ENCODE measurements around the gene TCF7L1. TPM values are rescaled to one million over a fixed set of nuclear protein-coding genes. Genes with fewer than 3 reads are reported as not detected.

Gene TCF7L1
- total and polyA plus RNA-seq, 2 of the 13 experiments (the other 11 are each of a cell fraction or from before 2014, with no cell fraction given): 0.04 to 0.15 TPM

- TF ChIP-seq CTCF (CRISPR knock-in tag; IDR thresholded peaks at IDR 0.05) (peak; percentile 30), SRY (CRISPR knock-in tag; IDR thresholded peaks at IDR 0.05) (no peak), SRSF1 (optimal IDR thresholded peaks at IDR 0.05; ENCODE audit: low read depth, low read length) (peak; percentile 31), ZNF292 (CRISPR knock-in tag; IDR thresholded peaks at IDR 0.05; ENCODE audit: borderline replicate concordance, low read depth) (peak; percentile 91), RCOR2 (CRISPR knock-in tag; IDR thresholded peaks at IDR 0.05) (peak; percentile 46; the same call in 1 of the 2 replicates), FOSL1 (CRISPR knock-in tag; IDR thresholded peaks at IDR 0.05; ENCODE audit: borderline replicate concordance) (peak; percentile 38; the same call in 1 of the 2 replicates), ZNF432 (CRISPR knock-in tag; IDR thresholded peaks at IDR 0.05; ENCODE audit: borderline replicate concordance) (no peak), ZNF687 (CRISPR knock-in tag; IDR thresholded peaks at IDR 0.05) (peak; percentile 80), IRF9 (CRISPR knock-in tag; IDR thresholded peaks at IDR 0.05; ENCODE audit: borderline replicate concordance) (peak; percentile 26; the same call in 1 of the 2 replicates), FOXP4 (CRISPR knock-in tag; IDR thresholded peaks at IDR 0.05) (peak; percentile 30; the same call in 1 of the 2 replicates), ZNF543 (CRISPR knock-in tag; IDR thresholded peaks at IDR 0.05) (0 out of 2 replicates have a peak, but pooled peaks have one; percentile 37), ZBTB34 (CRISPR knock-in tag; IDR thresholded peaks at IDR 0.05) (0 out of 2 replicates have a peak, but pooled peaks have one; percentile 63), UBTF (CRISPR knock-in tag; IDR thresholded peaks at IDR 0.05) (0 out of 2 replicates have a peak, but pooled peaks have one; percentile 24)
These were observed 140.8 kb downstream of the TCF7L1 start (continued) for GRCh38 chr2:85273738-85274731.

Measured in HepG2 (cell line).